ENCODE results near the gene LIF.
"Not testable (repeated sequence)": the region's sequence is repeated elsewhere in the genome, so short reads cannot be mapped to it uniquely, and the experiment has no call there.

The LIF gene

DNA sequence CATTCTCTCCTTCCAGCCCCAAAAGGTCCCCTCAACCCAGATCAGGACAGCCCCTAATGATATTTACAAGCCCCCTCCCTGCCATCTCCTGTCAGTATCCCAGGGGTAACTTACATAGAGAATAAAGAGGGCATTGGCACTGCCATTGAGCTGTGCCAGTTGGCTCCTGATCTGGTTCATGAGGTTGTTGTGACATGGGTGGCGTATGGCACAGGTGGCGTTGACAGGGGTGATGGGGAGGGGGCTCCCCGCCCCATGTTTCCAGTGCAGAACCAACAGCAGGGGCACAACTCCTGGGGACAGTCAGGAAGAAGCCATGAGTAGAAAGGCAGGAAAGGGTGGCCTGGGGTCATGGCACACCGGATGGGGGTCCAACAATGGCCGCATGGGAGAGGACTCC lies 1.9 kb downstream of the LIF start:
- no peak for DNase-seq (ENCODE audit: low read depth in 1 of 2, low spot score in 1 of 2)

DNA sequence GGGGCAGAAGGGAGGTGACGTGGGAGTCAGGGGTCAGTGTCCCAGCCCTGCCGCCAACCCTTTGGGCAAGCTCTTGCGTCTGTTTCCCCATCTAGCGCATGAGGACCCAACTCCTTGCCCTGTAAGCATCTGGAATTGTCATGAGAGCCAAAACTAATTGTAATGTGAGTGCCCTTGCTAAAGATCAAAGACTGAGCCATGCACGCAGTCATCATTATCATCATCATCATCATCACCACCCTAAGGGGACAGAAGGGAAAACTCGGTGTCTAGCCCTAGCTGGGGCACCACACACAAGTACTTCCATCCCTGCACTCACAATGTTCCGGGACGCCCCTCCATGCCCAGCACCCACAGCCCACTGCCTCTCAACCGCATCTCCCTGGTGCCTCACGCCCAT lies 2.5 kb downstream of the LIF start:
- DNase-seq (ENCODE audit: low read depth in 1 of 2, low spot score in 1 of 2): no peak

DNA sequence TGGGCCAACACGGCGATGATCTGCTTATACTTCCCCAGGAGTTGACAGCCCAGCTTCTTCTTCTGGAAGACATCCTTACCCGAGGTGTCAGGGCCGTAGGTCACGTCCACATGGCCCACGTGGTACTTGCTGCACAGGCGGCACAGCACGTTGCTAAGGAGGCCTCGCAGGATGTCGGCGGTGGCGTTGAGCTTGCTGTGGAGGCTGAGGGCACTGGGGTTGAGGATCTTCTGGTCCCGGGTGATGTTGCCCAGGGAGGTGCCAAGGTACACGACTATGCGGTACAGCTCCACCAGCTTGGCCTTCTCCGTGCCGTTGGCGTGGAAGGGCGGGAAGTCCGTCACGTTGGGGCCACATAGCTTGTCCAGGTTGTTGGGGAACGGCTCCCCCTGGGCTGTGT lies 2.9 kb downstream of the LIF start:
- no peak for DNase-seq (ENCODE audit: low read depth in 1 of 2, low spot score in 1 of 2)

DNA sequence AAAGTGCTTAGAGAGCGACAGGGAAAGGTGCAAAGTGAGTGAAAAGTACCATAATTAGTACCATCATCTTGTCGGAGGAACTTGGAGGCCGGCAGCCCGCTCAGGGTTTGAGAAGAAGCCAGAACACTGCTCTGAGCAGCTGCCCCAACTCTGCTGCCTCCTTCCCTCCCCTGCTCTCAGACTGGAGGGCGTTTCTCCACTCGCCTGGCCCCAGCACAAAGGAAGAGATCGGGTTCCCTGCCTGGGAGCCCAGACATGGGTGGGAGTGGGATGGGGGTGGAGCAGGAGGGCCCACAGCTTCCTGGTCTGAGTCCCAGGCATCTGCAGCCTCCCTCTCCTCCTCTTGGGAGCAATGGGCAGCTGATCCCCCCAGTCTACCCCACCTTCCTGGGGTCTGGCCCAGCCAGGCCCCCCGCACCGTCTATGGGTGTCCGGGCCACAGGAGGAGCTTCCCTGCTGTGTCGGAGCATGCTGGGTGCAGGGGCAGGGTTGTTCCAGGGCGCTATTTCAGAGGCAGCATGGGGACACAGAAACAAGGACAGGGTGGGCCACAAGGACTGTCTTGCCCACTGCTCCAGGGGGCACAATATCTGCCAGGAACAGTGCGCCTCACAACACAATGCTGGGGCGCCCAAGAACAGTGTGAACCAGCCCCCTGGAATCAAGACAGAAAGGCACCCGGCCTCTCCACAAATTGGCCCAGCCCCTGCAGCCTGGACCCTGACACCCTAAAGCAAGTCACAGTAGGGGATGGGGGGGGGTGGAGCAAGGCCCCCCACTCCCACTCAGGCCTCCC lies 4.8 kb downstream of the LIF start:
- no peak for DNase-seq (ENCODE audit: low read depth in 1 of 2, low spot score in 1 of 2)

GRCh38 chr22:30240541-30241417 lies 5.8 kb downstream of the LIF start:
- no peak for DNase-seq (ENCODE audit: low read depth in 1 of 2, low spot score in 1 of 2)

DNA sequence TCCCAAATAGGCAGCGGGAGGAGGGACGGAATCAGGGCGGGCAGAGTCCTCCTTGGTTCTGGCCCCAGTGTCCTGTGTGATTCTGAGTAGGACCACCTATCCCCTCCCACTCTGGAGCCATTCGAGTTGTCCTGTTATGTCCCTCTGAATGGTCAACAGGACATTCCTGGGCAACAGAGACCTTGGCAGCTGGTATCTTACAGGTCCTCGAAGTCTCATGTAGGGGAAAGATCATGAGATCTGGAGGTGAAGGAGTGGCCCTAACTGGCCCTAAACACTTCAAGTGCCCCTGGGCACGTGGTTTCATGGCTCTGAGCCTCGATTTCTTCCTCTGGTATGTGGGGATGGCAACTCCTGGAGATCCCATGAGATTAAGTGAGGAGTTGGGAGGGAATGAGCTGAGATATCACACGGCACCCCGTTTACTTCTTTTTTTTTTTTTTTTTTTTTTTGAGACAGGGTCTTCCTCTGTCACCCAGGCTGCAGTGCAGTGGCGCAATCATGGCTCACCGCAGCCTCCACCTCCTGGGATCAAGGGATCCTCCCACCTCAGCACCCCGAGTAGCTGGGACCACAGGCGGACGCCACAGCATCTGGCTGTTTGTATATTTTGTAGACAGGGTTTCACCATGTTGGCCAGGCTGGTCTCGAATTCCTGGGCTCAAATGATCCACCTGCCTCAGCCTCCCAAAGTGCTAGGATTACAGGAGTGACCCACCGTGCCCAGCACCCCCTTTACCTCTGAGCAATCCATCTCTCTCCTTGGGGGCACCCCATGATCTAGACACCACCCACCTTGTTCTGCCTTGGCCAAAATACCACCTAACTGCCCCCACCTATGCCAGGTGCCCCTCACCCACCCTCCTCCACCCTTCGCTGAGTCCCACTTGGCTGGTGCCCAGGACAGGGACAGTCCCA lies 6.8 kb downstream of the LIF start:
- no peak for DNase-seq (ENCODE audit: low read depth in 1 of 2, low spot score in 1 of 2)

DNA sequence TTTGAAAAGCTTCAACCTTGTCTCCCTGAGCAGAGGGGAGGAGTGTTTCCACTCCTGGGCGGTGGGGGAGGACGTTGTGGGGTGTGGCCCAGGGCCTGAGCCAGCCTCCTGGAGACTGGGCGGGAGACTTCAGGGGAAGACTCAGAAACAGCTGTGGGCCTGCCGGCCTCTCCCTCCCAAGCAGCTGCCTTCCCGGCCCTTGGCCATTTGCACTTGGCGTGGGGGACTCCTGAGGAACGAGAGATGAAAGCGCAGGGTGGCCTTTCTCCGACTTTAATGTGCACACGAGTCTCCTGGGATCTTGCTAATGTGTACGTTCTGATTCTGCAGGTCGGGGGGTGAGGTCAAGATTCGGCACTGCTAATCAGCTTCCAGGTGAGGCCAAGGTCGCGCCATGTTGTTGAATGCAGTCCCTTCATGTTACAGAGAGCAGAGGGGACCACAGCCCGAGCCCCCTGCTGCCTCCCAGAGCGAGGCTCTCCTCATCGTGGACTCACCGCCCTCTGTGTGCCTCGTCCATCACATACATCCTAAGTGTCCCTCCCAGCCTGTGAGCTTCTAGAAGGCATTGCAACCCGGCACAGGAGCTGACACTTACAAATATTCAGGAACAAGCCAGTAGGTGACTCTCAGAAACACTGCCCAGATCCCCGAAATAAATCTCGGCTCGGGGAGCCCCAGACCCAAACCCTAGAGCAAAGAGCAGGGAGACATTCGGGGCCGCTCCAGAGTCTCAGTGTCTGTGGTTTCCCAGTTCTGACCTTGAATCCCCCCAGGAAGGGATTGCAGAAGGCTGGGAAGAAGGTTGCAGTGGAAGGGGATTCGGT lies 7.7 kb downstream of the LIF start:
- DNase-seq (ENCODE audit: low read depth in 1 of 2, low spot score in 1 of 2): no peak

- no peak for DNase-seq (ENCODE audit: low read depth in 1 of 2, low spot score in 1 of 2)
Observed at GRCh38 chr22:30238136-30238535, 8.4 kb downstream of the LIF start.

DNA sequence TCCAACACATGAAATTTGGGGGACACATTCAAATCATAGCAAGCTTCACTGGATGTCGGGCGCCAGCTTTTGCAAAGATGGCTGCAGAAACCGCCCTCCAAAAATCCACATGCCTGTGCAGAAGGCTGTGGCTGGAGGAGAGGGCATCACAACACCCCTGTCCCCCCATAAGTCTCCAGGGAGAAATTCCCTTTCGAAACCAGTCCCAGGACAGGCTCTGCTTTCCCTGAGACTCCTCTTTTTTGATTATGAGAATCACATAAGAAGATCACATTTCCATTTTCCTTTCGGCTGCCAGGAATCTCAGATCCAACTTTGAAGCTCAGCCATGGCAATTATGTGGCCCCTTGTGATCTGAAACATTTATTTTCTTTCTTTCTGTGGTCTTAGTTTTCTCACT lies 9.7 kb downstream of the LIF start:
- DNase-seq (ENCODE audit: low read depth in 1 of 2, low spot score in 1 of 2): no peak

GRCh38 chr22:30235687-30236170 lies 10.8 kb downstream of the LIF start:
- no peak for DNase-seq (ENCODE audit: low read depth in 1 of 2, low spot score in 1 of 2)

GRCh38 chr22:30234786-30235470 lies 11.6 kb downstream of the LIF start:
- DNase-seq (ENCODE audit: low read depth in 1 of 2, low spot score in 1 of 2): no peak

- DNase-seq (ENCODE audit: low read depth in 1 of 2, low spot score in 1 of 2): not testable (repeated sequence)
Observed at GRCh38 chr22:30234325-30234724, 12.2 kb downstream of the LIF start.

- DNase-seq (ENCODE audit: low read depth in 1 of 2, low spot score in 1 of 2): no peak
Observed at GRCh38 chr22:30233582-30233981, 13.0 kb downstream of the LIF start.

- DNase-seq (ENCODE audit: low read depth in 1 of 2, low spot score in 1 of 2): no peak
Observed at GRCh38 chr22:30232716-30233218, 13.8 kb downstream of the LIF start.

DNA sequence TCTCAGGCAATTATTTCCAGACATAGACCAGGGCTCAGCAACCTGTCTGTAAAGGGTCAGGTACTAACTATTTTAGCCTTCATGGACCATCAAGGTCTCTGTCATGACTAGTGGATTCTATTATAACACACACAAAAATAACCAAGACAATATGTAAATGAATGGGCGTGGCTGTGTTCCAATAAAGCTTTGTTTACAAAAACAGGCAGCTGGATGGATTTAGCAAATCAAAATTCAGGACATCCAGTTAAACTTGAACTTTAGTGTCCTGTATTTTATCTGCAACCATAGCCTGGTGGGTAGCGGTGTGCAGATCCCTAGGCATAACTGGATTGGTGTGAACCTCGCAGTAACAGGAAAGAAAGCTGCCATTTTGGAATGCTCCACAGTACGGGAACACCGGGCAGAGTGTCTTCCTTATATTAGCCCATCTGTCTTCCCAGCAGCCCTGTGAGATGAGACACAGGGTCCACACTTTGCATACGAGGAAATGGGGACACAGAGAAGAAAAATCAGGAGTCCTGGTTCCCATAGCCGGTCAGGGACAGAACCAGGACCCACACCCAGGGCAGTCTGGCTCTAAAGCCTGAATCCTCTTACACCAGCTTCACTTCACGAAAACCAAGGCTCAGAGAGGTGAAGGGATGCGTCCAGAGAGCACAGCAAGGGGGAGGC lies 15.6 kb downstream of the LIF start:
- no peak for DNase-seq (ENCODE audit: low read depth in 1 of 2, low spot score in 1 of 2)

GRCh38 chr22:30230330-30230729 lies 16.2 kb downstream of the LIF start:
- no peak for DNase-seq (ENCODE audit: low read depth in 1 of 2, low spot score in 1 of 2)

DNA sequence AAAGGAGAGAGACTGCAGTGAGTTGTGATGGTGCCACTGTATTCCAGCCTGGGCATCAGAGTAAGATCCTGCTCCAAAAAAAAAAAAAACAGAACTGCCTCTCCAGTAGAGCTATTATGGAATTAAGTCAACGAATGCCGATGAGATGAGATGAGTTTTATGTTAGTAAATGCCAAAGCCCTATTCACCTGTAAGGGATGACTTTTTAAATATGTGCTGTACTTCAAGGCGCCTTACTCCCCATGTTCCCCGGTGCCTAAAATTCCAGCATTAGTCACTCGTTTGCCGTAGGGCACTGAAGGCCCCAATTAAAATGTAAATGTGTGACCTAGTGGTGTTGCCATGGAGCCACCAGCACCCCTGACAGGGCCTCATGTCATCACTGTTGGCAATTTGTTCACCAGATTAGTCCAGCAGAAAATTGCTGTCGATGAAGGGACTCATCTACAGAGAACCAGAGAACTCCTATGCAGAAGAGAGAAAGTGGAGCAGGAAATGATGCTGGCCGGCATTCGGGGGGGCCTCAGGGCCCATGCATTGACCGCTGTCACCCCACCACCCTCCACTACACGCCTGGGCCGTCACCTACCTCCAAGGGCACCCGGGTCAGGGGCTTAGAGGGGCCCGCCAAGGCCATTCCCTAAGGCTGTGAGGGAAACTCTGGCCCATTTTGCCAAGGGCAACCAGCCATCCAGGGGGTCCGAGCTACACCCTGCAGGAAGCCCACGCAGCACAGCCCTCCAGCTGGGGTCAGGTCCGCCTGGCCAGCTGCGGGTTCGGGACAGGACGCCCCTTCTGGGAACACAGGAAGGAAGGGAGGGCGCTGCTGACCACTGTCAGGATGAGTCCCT lies 17.8 kb downstream of the LIF start:
- DNase-seq (ENCODE audit: low read depth in 1 of 2, low spot score in 1 of 2): no peak

Data from activated CD4-positive, alpha-beta T cell treated with anti-CD3 and anti-CD28 coated beads, Interleukin-2, amount 50 U/mL, for 24 hours (primary cell).